ENCODE measurements around the gene RAB5A. TPM values are rescaled to one million over a fixed set of nuclear protein-coding genes. Genes with fewer than 3 reads are reported as not detected.

RAB5A gene
- total RNA-seq, 1 donor from 2014 or later = 71.4 TPM

GRCh38 chr3:19931180-19931692 is 15.7 kb upstream of the RAB5A start:
- Mint-ChIP-seq H3K36me3 (no peaks in the 10 kb centered on the region), H3K27me3 (ENCODE audit: low read depth) (no peaks in the 10 kb centered on the region), H3K4me1 (peaks cover 8% of the 10 kb centered on the region), H3K4me3 (no peak overlapping the region), H3K9me3 (no peaks in the 10 kb centered on the region), H3K27ac (no peak overlapping the region)
- TF ChIP-seq, protein P1, sequence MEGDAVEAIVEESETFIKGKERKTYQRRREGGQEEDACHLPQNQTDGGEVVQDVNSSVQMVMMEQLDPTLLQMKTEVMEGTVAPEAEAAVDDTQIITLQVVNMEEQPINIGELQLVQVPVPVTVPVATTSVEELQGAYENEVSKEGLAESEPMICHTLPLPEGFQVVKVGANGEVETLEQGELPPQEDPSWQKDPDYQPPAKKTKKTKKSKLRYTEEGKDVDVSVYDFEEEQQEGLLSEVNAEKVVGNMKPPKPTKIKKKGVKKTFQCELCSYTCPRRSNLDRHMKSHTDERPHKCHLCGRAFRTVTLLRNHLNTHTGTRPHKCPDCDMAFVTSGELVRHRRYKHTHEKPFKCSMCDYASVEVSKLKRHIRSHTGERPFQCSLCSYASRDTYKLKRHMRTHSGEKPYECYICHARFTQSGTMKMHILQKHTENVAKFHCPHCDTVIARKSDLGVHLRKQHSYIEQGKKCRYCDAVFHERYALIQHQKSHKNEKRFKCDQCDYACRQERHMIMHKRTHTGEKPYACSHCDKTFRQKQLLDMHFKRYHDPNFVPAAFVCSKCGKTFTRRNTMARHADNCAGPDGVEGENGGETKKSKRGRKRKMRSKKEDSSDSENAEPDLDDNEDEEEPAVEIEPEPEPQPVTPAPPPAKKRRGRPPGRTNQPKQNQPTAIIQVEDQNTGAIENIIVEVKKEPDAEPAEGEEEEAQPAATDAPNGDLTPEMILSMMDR (IDR thresholded peaks at IDR 0.05; ENCODE audit: unreplicated experiment) = no peak
- no peak for DNase-seq (ENCODE audit: low spot score in 2 of 2, unreplicated experiment in 2 of 2)

DNA sequence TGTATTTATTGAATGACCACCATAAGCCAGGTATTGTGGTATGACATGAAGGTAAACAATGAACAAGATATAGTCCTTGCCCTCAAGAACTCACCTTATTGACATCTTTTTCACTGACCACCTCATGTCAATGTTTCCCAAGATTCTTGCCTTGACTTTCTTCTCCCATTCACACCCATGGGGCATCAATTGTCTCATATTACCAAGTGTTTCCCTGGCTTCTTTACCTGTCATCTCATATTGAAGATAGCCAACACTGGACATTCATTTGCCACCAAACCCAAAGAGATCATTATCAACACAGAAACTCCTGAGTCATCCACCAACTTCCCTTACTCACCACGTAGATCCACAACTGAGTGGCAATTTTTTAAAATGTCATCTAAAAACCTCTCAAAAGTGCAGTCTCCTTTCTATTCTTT is 15.1 kb upstream of the RAB5A start:
- no peak for DNase-seq (ENCODE audit: low spot score in 2 of 2, unreplicated experiment in 2 of 2)
- no peak overlapping the region for H3K4me3 Mint-ChIP-seq
- H3K27me3 Mint-ChIP-seq (ENCODE audit: low read depth) = no peaks in the 10 kb centered on the region
- H3K4me1 Mint-ChIP-seq = peaks cover 8% of the 10 kb centered on the region
- H3K27ac Mint-ChIP-seq = no peak overlapping the region
- no peaks in the 10 kb centered on the region for H3K9me3 Mint-ChIP-seq
- TF ChIP-seq, protein P1 (IDR thresholded peaks at IDR 0.05; ENCODE audit: unreplicated experiment) = no peak
- no peaks in the 10 kb centered on the region for H3K36me3 Mint-ChIP-seq

GRCh38 chr3:19932422-19932821 is 14.5 kb upstream of the RAB5A start:
- Mint-ChIP-seq H3K4me1 (peaks cover 8% of the 10 kb centered on the region), H3K27me3 (ENCODE audit: low read depth) (no peaks in the 10 kb centered on the region), H3K4me3 (no peak overlapping the region), H3K36me3 (no peaks in the 10 kb centered on the region), H3K27ac (no peak overlapping the region), H3K9me3 (no peaks in the 10 kb centered on the region)
- DNase-seq (ENCODE audit: low spot score in 2 of 2, unreplicated experiment in 2 of 2) = no peak
- TF ChIP-seq, protein P1 (IDR thresholded peaks at IDR 0.05; ENCODE audit: unreplicated experiment) = no peak

DNA sequence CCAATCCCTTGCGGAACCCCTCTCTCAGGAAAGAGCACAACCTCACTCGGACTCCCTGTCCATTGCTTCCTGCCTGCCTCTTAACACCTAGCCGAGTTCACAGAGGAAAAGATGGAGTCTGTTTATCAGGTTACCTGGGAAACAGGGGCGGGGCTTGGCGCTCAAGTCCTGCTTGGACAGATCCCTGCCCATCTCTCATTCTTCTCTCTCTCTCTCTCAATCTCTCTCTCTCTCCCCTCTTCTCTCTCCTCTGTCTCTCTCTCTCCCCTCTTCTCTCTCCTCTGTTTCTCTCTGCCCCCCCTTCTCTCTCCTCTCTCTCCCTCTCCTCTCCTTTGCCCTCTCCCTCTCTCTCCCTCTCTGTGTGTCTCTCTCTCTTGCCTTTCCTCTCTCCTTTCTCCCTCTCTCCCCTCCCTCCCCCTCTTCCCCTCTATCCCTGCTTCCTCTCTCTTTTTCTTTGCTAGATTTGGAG is 12.8 kb upstream of the RAB5A start, which contains the start of gene EFHB:
TSS of gene EFHB (minus strand) at position 120 of the 469 bp plus-strand sequence. CDS start 199 bp downstream, outside the sequence.
- TF ChIP-seq, protein P1 (IDR thresholded peaks at IDR 0.05; ENCODE audit: unreplicated experiment) = no peak
- Mint-ChIP-seq H3K27ac (peak within 1 kb of the TSS; percentile 51), H3K4me3 (peak within 1 kb of the TSS; percentile 34)

DNA sequence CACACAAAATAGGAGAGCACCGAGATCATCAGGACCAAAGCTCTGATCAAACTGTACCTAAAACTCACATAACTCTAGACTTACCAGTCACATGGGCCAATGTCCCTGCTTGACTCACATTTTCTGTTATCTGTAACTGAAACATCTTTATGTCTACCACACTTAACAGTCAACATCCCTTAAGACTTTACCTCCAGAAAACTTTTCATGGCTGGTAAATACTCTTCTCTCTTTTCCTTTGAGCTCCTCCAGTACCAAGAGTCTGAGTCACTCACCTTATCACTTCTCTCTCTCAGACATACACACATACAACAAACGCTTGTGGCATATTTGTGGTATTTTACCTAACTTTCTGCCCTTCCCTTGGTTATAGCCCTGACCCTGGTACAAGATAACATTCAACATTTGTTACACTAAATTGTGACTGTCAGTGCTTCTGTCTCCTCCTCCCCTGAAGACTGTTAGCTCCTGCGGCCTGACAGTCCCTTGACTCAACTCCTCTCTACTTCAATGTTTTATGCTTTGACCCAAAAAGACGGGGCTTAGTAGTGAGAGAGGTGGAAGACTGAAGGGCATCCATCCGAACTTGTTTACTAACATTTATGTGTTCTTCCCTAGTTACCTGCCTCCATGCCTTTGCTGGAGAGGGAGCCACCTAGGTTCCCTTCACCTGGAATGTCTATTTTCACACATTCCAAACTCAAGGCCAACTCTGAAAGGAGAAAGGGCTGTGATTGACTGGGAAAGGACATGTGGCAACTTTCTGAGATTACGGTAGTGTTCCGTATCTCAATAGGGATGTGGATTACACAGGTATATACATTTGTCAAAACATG is 9.2 kb upstream of the RAB5A start:
- H3K4me1 Mint-ChIP-seq = peaks cover 8% of the 10 kb centered on the region
- no peak overlapping the region for H3K4me3 Mint-ChIP-seq
- H3K9me3 Mint-ChIP-seq = peaks cover 11% of the 10 kb centered on the region
- no peaks in the 10 kb centered on the region for H3K27me3 Mint-ChIP-seq (ENCODE audit: low read depth)
- H3K36me3 Mint-ChIP-seq = no peaks in the 10 kb centered on the region
- H3K27ac Mint-ChIP-seq = no peak overlapping the region
- TF ChIP-seq, protein P1 (IDR thresholded peaks at IDR 0.05; ENCODE audit: unreplicated experiment) = no peak
- no peak for DNase-seq (ENCODE audit: low spot score in 2 of 2, unreplicated experiment in 2 of 2)

More for the DNA sequence above, 12.8 kb upstream of the RAB5A start, which contains the start of gene EFHB:
- Mint-ChIP-seq H3K9me3 (no peaks in the 10 kb centered on the region), H3K4me1 (peaks cover 8% of the 10 kb centered on the region), H3K27me3 (ENCODE audit: low read depth) (no peaks in the 10 kb centered on the region), H3K36me3 (no peaks in the 10 kb centered on the region)
- DNase-seq (ENCODE audit: low spot score in 2 of 2, unreplicated experiment in 2 of 2) = peak; percentile 55 to 64
